ENCODE data around the gene TIMM8B. TPM values are rescaled to one million over a fixed set of nuclear protein-coding genes. Genes with fewer than 3 reads are reported as not detected.

The TIMM8B gene
- total and polyA plus RNA-seq, 9 of the 15 experiments (the other 6 are each of a cell fraction or from before 2014, with no cell fraction given) = 95.8 to 338 (median 145) TPM

GRCh38 chr11:112097734-112098528, 11.4 kb upstream of the TIMM8B start (continued):
- TF ChIP-seq HINFP (tag; conservative IDR thresholded peaks at IDR 0.05; ENCODE audit: low read depth) (no peak), ZBED1 (IDR thresholded peaks at IDR 0.05) (no peak), MTF1 (CRISPR knock-in tag; IDR thresholded peaks at IDR 0.05; ENCODE audit: borderline replicate concordance) (no peak), ZNF511 (CRISPR knock-in tag; IDR thresholded peaks at IDR 0.05) (no peak), POLR3A (IDR thresholded peaks at IDR 0.05; ENCODE audit: borderline replicate concordance, extremely low read depth, insufficient read depth, insufficient read length) (no peak), ETS2 (tag; IDR thresholded peaks at IDR 0.05; ENCODE audit: borderline replicate concordance, poor library complexity, severe bottlenecking) (no peak), PCBP1 (IDR thresholded peaks at IDR 0.05; ENCODE audit: low read depth, low read length, poor library complexity, severe bottlenecking) (no peak), AFF1 (IDR thresholded peaks at IDR 0.05; ENCODE audit: low read depth in 1 of 2, partially characterized antibody in 2 of 2) (no peak), RCOR1 (IDR thresholded peaks at IDR 0.05; ENCODE audit: borderline replicate concordance in 1 of 2, low read depth in 2 of 2, low read length in 2 of 2) (peak in 1 of 2 experiments; percentile 96; a peak in 2 of 4 replicates), TRIM28 (IDR thresholded peaks at IDR 0.05) (no peak), SAFB (IDR thresholded peaks at IDR 0.05; ENCODE audit: borderline replicate concordance, low read depth, low read length) (no peak)
- TF ChIP-seq, protein P1, sequence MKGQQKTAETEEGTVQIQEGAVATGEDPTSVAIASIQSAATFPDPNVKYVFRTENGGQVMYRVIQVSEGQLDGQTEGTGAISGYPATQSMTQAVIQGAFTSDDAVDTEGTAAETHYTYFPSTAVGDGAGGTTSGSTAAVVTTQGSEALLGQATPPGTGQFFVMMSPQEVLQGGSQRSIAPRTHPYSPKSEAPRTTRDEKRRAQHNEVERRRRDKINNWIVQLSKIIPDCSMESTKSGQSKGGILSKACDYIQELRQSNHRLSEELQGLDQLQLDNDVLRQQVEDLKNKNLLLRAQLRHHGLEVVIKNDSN (CRISPR knock-in tag; IDR thresholded peaks at IDR 0.05) = no peak
- TF ChIP-seq, protein P2, sequence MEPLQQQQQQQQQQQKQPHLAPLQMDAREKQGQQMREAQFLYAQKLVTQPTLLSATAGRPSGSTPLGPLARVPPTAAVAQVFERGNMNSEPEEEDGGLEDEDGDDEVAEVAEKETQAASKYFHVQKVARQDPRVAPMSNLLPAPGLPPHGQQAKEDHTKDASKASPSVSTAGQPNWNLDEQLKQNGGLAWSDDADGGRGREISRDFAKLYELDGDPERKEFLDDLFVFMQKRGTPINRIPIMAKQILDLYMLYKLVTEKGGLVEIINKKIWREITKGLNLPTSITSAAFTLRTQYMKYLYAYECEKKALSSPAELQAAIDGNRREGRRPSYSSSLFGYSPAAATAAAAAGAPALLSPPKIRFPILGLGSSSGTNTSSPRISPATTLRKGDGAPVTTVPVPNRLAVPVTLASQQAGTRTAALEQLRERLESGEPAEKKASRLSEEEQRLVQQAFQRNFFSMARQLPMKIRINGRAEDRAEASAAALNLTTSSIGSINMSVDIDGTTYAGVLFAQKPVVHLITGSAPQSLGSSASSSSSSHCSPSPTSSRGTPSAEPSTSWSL (CRISPR knock-in tag; IDR thresholded peaks at IDR 0.05; ENCODE audit: borderline replicate concordance) = no peak
